Astrocyte (in vitro differentiated cells and primary cell): Measurements from ENCODE around the gene MBTD1. TPM values are rescaled to one million over a fixed set of nuclear protein-coding genes. Genes with fewer than 3 reads are reported as not detected.

Experiments
- DNase-seq: peaks from one replicate; pipeline ENCODE4 v3.0.0-alpha.2; 2010; ENCODE audit warnings: low read depth
- FAIRE-seq: peaks from 2 replicates; lab custom pipeline; 2011; peaks lifted over from hg19 to GRCh38; lab: Jason Lieb, UNC
- H2AFZ ChIP-seq: 2 replicates; pipeline ENCODE4 v1.6.0; 2012; ENCODE audit warnings: low read depth, low read length, inconsistent platforms
- H3K27ac ChIP-seq: 2 replicates; pipeline ENCODE4 v1.5.1; 2011; ENCODE audit warnings: low read depth, low read length, inconsistent platforms
- H3K27me3 ChIP-seq: 2 replicates; pipeline ENCODE4 v1.6.0; 2011; ENCODE audit warnings: low read length, inconsistent platforms; ENCODE audit not compliant: insufficient read depth
- H3K36me3 ChIP-seq: 2 replicates; pipeline ENCODE4 v1.5.1; 2011; ENCODE audit warnings: low read length, inconsistent platforms; ENCODE audit not compliant: insufficient read depth
- H3K4me1 ChIP-seq: 2 replicates; pipeline ENCODE4 v1.5.1; 2011; ENCODE audit warnings: low read length, inconsistent platforms; ENCODE audit not compliant: insufficient read depth
- H3K4me2 ChIP-seq: 2 replicates; pipeline ENCODE4 v1.6.0; 2012; ENCODE audit warnings: low read length, inconsistent platforms
- H3K4me3 ChIP-seq: 2 replicates; pipeline ENCODE4 v1.5.1; 2011; ENCODE audit warnings: low read depth, mild to moderate bottlenecking, low read length, inconsistent platforms; ENCODE audit not compliant: insufficient read depth
- H3K79me2 ChIP-seq: 2 replicates; pipeline ENCODE4 v1.6.0; 2012; ENCODE audit warnings: mild to moderate bottlenecking, low read length, inconsistent platforms; ENCODE audit not compliant: insufficient read depth
- H3K9ac ChIP-seq: 2 replicates; pipeline ENCODE4 v1.6.0; 2012; ENCODE audit warnings: mild to moderate bottlenecking, low read length, inconsistent platforms
- H3K9me3 ChIP-seq: 2 replicates; pipeline ENCODE4 v1.5.1; 2012; ENCODE audit warnings: low read depth, mild to moderate bottlenecking, low read length, inconsistent platforms; ENCODE audit not compliant: insufficient read depth
- H4K20me1 ChIP-seq: 2 replicates; pipeline ENCODE4 v1.6.0; 2012; ENCODE audit warnings: low read length, inconsistent platforms; ENCODE audit not compliant: insufficient read depth
- H3K27ac Mint-ChIP-seq: one replicate; pipeline ENCODE4 v1.8.0; 2021; ENCODE audit warnings: mild to moderate bottlenecking, mixed read lengths; ENCODE audit not compliant: unreplicated experiment
- H3K27me3 Mint-ChIP-seq: one replicate; pipeline ENCODE4 v1.8.0; 2021; ENCODE audit warnings: low read depth, mixed read lengths; ENCODE audit not compliant: unreplicated experiment
- H3K36me3 Mint-ChIP-seq: one replicate; pipeline ENCODE4 v1.8.0; 2021; ENCODE audit warnings: low read depth, mixed read lengths; ENCODE audit not compliant: unreplicated experiment
- H3K4me1 Mint-ChIP-seq: one replicate; pipeline ENCODE4 v1.8.0; 2021; ENCODE audit warnings: low read depth, mixed read lengths; ENCODE audit not compliant: unreplicated experiment
- H3K4me3 Mint-ChIP-seq: one replicate; pipeline ENCODE4 v1.8.0; 2021; ENCODE audit warnings: mild to moderate bottlenecking, moderate library complexity, mixed read lengths; ENCODE audit not compliant: unreplicated experiment
- H3K9me3 Mint-ChIP-seq: one replicate; pipeline ENCODE4 v1.8.0; 2021; ENCODE audit warnings: mild to moderate bottlenecking, mixed read lengths; ENCODE audit not compliant: unreplicated experiment
- EZH2 ChIP-seq: IDR thresholded peaks from 2 replicates; pipeline ENCODE4 v1.6.1; 2012; ENCODE audit warnings: mild to moderate bottlenecking, low read length, inconsistent platforms; ENCODE audit not compliant: insufficient read depth
- total RNA-seq: library from RNA; stranded (reverse); gene quantifications from 2 replicates; pipeline ENCODE4 v1.2.1, GENCODE V29; 2021
- TF ChIP-seq, protein P1 (sequence below): IDR thresholded peaks from 2 replicates; pipeline ENCODE4 v1.5.1; 2011; ENCODE audit warnings: low read depth, mild to moderate bottlenecking, inconsistent platforms, low read length, moderate library complexity; ENCODE audit not compliant: insufficient read depth

The MBTD1 gene
- total RNA-seq, 1 donor from 2014 or later, result 11.1 TPM

DNA sequence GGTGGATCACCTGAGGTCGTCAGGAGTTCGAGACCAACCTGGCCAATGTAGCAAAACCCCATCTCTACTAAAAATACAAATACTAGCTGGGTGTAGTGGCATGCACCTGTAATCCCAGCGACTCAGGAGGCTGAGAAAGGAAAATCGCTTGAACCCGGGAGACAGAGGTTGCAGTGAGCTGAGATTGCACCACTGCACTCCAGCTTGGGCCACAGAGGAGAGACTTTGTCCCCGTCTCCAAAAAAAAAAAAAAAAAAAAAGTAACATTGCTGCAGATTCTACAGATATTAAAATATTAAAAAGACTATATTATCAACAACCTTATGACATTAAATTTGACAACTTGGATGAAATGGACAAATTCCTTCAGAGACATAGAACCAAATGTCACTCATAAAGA is 25.7 kb downstream of the MBTD1 start:
- Histone ChIP-seq H3K27me3 (no peaks in the 10 kb centered on the region), H3K79me2 (peaks cover 61% of the 10 kb centered on the region), H3K27ac (no peak overlapping the region), H3K9ac (no peak overlapping the region), H3K4me1 (no peaks in the 10 kb centered on the region), H3K36me3 (peaks cover 2% of the 10 kb centered on the region), H3K4me3 (no peak overlapping the region), H3K4me2 (no peak overlapping the region), H4K20me1 (peaks cover 34% of the 10 kb centered on the region), H2AFZ (no peak overlapping the region), H3K9me3 (no peaks in the 10 kb centered on the region)
- FAIRE-seq, result no peak
- Mint-ChIP-seq H3K4me3 (no peak overlapping the region), H3K9me3 (no peaks in the 10 kb centered on the region), H3K36me3 (no peaks in the 10 kb centered on the region), H3K27me3 (no peaks in the 10 kb centered on the region), H3K4me1 (peaks cover 9% of the 10 kb centered on the region), H3K27ac (no peak overlapping the region)
- TF ChIP-seq EZH2, result no peak
- TF ChIP-seq, protein P1, sequence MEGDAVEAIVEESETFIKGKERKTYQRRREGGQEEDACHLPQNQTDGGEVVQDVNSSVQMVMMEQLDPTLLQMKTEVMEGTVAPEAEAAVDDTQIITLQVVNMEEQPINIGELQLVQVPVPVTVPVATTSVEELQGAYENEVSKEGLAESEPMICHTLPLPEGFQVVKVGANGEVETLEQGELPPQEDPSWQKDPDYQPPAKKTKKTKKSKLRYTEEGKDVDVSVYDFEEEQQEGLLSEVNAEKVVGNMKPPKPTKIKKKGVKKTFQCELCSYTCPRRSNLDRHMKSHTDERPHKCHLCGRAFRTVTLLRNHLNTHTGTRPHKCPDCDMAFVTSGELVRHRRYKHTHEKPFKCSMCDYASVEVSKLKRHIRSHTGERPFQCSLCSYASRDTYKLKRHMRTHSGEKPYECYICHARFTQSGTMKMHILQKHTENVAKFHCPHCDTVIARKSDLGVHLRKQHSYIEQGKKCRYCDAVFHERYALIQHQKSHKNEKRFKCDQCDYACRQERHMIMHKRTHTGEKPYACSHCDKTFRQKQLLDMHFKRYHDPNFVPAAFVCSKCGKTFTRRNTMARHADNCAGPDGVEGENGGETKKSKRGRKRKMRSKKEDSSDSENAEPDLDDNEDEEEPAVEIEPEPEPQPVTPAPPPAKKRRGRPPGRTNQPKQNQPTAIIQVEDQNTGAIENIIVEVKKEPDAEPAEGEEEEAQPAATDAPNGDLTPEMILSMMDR, result no peak
- DNase-seq, result no peak

- H3K27ac ChIP-seq, result no peak overlapping the region
- H3K4me3 ChIP-seq, result no peak overlapping the region
- Mint-ChIP-seq H3K4me1 (peaks cover 9% of the 10 kb centered on the region), H3K9me3 (no peaks in the 10 kb centered on the region), H3K27ac (no peak overlapping the region), H3K27me3 (no peaks in the 10 kb centered on the region), H3K36me3 (no peaks in the 10 kb centered on the region), H3K4me3 (no peak overlapping the region)
- H4K20me1 ChIP-seq, result peaks cover 25% of the 10 kb centered on the region
- H3K9ac ChIP-seq, result no peak overlapping the region
- DNase-seq (no peak), FAIRE-seq (no peak)
- no peaks in the 10 kb centered on the region for H3K4me1 ChIP-seq
- no peak overlapping the region for H3K4me2 ChIP-seq
- TF ChIP-seq, protein P1, result no peak
- TF ChIP-seq EZH2, result no peak
- H2AFZ ChIP-seq, result no peak overlapping the region
- no peaks in the 10 kb centered on the region for H3K36me3 ChIP-seq
- no peaks in the 10 kb centered on the region for H3K9me3 ChIP-seq
- no peaks in the 10 kb centered on the region for H3K27me3 ChIP-seq
- peaks cover 60% of the 10 kb centered on the region for H3K79me2 ChIP-seq
Measured at GRCh38 chr17:51231999-51232398, 27.9 kb downstream of the MBTD1 start.

- no peaks in the 10 kb centered on the region for H3K36me3 Mint-ChIP-seq
- no peaks in the 10 kb centered on the region for H3K9me3 Mint-ChIP-seq
- Histone ChIP-seq H3K36me3 (no peaks in the 10 kb centered on the region), H3K27ac (no peak overlapping the region), H3K4me1 (no peaks in the 10 kb centered on the region), H3K9me3 (no peaks in the 10 kb centered on the region), H3K27me3 (no peaks in the 10 kb centered on the region), H3K79me2 (peaks cover 46% of the 10 kb centered on the region), H3K4me3 (no peak overlapping the region), H4K20me1 (peaks cover 27% of the 10 kb centered on the region), H3K4me2 (no peak overlapping the region), H2AFZ (no peak overlapping the region), H3K9ac (no peak overlapping the region)
- DNase-seq (peak; percentile 13), FAIRE-seq (no peak)
- no peak for TF ChIP-seq EZH2
- TF ChIP-seq, protein P1, result no peak
- H3K4me3 Mint-ChIP-seq, result no peak overlapping the region
- H3K27me3 Mint-ChIP-seq, result no peaks in the 10 kb centered on the region
- H3K27ac Mint-ChIP-seq, result peak overlapping the region; percentile 49
- H3K4me1 Mint-ChIP-seq, result peaks cover 9% of the 10 kb centered on the region
Measured at GRCh38 chr17:51230306-51230705, 29.5 kb downstream of the MBTD1 start.
